Astrocyte of the cerebellum (primary cell): Measurements from ENCODE around the gene NR2F6.
A peak's percentile ranks its signal among the peaks of the same experiment; 100 is the strongest.
"Not testable (repeated sequence)": the region's sequence is repeated elsewhere in the genome, so short reads cannot be mapped to it uniquely, and the experiment has no call there.

ENCODE experiments used
- DNase-seq: peaks from one replicate; pipeline ENCODE4 v3.0.0-alpha.2; 2011; ENCODE audit warnings: low read depth
- H3K4me3 ChIP-seq: 2 replicates; pipeline ENCODE4 v1.5.1; 2011; ENCODE audit warnings: mild to moderate bottlenecking, low read depth, low read length, moderate library complexity
- in situ Hi-C: cut with HindIII; loops from 2 replicates; pipeline ENCODE4 v1.10.0; 2017; ENCODE audit warnings: low sequenced_read_pairs
- TF ChIP-seq, protein P1 (sequence below): IDR thresholded peaks from 2 replicates; pipeline ENCODE4 v1.5.1; 2012; ENCODE audit warnings: low read length, low read depth, moderate library complexity, mild to moderate bottlenecking; ENCODE audit errors: missing control alignments

Gene NR2F6

DNA sequence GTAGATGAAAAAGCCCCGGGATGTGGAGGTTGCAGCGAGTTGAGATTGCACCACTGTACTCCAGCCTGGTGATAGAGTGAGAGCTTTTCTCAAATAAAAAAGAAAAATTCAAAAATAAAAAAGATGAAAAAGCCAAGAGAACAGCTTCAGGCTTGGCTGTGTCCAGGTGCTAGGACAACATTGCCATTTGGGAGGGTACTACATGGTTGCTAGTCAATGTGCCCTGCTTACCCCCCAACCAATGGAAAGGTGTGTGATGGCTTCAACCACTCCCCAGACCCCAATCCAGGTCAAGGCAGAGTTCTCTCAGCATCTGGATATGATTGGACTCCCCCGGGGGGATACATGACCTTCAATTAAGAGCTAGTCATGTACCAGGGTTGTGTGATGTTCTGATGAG, 33.7 kb upstream of the NR2F6 start:
- no peak for DNase-seq
- in situ Hi-C loops = no loop called here

DNA sequence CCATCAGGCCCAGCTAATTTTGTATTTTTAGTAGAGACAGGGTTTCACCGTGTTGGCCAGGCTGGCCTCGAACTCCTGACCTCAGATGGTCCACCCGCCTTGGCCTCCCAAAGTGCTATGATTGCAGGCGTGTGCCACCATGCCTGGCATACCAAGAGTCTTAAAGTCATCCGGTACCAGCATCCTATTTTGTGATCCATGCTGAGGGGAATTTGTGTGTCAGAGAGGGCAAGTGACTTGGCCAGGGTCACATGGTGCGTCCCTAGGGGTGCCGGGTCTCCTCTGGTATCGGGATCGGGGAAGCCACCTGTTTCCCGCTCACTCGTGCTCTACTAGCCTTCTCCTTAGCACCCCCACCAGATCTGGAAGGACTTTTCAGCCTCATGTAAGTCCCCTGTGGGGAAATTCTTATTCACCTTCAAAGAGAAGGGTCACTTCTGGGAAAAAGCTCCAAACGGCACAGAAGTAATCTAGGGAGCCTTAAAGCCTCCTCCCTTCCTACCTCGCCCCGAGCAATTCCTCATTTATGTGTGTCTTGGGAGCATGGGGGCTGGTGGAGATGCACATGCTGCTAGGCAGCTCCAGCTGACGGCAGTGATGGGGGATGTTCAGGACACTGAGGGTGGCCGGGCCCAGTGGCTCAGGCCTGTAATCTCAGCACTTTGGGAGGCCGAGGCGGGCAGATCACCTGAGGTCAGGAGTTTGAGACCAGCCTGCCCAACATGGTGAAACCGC, 29.9 kb upstream of the NR2F6 start:
- no peak for DNase-seq
- in situ Hi-C loops = no loop called here
- no peak overlapping the region for H3K4me3 ChIP-seq
- TF ChIP-seq, protein P1, sequence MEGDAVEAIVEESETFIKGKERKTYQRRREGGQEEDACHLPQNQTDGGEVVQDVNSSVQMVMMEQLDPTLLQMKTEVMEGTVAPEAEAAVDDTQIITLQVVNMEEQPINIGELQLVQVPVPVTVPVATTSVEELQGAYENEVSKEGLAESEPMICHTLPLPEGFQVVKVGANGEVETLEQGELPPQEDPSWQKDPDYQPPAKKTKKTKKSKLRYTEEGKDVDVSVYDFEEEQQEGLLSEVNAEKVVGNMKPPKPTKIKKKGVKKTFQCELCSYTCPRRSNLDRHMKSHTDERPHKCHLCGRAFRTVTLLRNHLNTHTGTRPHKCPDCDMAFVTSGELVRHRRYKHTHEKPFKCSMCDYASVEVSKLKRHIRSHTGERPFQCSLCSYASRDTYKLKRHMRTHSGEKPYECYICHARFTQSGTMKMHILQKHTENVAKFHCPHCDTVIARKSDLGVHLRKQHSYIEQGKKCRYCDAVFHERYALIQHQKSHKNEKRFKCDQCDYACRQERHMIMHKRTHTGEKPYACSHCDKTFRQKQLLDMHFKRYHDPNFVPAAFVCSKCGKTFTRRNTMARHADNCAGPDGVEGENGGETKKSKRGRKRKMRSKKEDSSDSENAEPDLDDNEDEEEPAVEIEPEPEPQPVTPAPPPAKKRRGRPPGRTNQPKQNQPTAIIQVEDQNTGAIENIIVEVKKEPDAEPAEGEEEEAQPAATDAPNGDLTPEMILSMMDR = no peak

More for the DNA sequence above, 33.7 kb upstream of the NR2F6 start:
- H3K4me3 ChIP-seq = no peak overlapping the region
- TF ChIP-seq, protein P1 = no peak

DNA sequence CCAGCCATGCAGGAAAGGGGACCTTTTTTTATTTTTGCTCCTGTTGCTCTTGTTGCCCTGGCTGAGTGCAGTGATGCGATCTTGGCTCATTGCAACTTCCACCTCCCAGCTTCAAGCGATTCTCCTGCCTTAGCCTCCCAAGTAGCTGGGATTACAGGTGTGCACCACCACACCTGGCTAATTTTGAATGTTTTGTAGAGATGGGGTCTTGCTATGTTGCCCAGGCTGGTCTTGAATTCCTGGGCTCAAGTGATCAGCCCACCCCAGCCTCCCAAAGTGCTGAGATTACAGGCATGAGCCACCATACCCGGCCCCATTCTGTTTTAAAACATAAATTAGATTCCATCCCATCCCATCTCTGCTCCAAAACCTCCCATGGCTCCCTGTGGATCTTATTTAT, 29.2 kb upstream of the NR2F6 start:
- in situ Hi-C loops, DNase-seq, H3K4me3 ChIP-seq: not testable (repeated sequence)

DNA sequence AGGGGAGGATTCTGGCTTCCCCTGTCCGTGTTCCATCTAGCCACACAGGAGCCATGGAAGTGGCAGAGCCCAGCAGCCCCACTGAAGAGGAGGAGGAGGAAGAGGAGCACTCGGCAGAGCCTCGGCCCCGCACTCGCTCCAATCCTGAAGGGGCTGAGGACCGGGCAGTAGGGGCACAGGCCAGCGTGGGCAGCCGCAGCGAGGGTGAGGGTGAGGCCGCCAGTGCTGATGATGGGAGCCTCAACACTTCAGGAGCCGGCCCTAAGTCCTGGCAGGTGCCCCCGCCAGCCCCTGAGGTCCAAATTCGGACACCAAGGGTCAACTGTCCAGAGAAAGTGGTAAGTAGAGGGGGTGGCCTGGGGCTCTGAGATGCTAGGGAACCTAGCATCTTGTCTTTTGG, 23.0 kb upstream of the NR2F6 start:
- no peak overlapping the region for H3K4me3 ChIP-seq
- DNase-seq = no peak
- TF ChIP-seq, protein P1 = no peak
- in situ Hi-C loops = no loop called here

DNA sequence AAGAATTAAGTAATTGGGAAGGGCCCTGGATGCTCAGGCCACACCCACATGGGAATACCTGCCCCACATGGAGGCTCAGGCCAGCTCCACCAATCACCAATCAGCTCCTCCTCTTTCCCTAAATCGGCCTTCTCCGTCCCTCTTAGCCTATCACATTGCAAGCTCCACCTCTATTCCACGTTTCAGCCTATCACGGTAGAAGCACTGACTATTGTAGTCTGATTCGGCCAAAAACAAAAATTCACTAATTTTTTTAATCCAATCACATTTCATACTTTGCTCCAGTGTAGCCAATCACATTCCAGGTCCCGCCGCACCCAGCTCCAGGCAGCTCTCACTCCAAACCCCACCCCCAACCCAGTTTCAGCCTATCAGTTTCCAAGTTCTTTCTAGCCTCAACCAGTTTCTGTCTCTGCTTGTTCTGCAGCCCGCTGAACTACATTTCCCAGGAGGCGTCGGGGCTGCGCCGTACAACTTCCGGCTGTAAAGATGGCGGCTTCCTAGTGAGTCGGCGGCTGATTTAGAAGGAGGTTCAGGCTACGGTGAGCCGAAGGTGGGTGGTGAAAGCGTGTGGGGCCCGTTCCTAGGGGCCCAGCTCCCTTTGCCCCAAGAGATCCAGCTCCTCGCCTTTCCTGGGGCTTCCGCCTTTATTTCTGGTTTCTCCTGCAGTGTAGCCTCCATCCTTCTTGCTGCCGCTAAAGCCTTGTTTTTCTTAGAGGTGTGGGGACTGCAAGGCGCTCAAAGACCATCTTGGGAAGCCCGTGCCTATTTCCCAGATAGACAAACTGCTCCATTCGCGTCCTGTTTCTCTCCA, 21.5 kb upstream of the NR2F6 start, which contains the start of gene BABAM1:
Gene BABAM1, plus strand, starts transcription at position 469 of the 814 bp plus-strand sequence. CDS start 1,364 bp downstream, outside the sequence.
- in situ Hi-C loops = no loop called here
- DNase-seq = peak; percentile 99
- TF ChIP-seq, protein P1 = no peak
- H3K4me3 ChIP-seq = peak within 1 kb of the TSS; percentile 73

DNA sequence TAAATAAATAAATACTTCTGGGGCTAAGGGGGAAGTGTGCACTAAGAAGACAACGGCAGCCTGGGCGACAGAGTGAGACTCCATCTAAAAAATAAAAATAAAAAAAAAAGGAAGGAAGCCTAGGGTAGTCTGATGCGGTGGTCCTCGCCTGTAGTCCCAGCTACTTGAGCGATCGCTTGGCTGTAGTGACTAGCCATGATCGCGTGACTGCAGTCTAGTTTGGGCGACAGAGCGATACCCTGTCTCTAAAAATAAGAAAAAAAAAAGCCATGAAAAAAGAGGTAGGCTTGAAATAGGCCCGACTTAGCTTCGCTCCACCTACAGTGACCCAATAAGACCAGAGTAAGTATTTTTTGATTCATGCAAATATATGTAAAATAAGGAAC, 20.9 kb upstream of the NR2F6 start:
- in situ Hi-C loops = no loop called here
- H3K4me3 ChIP-seq = no peak overlapping the region
- DNase-seq = no peak
- TF ChIP-seq, protein P1 = no peak

DNA sequence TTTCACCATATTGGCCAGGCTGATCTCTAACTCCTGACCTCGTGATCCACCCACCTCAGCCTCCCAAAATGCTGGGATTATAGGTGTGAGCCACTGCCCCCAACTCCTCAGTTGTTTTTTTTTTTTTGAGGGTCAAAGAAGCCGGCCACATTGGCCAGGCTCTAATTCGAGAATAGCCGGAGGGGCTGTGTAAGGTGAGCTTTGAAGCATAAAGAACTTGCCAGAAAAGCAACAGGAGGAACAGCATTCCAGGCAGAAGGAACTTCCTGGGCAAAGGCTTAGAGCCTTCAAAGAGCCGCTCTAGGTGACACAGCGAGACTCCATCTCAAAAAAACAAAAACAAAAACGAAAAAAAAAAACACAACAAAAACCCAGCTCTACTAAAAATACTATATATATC, 20.3 kb upstream of the NR2F6 start:
- TF ChIP-seq, protein P1 = no peak
- no peak overlapping the region for H3K4me3 ChIP-seq
- DNase-seq = no peak
- in situ Hi-C loops = no loop called here
